M059J (cell line): ENCODE data around the gene PPM1A. TPM values are rescaled to one million over a fixed set of nuclear protein-coding genes. Genes with fewer than 3 reads are reported as not detected.

Experiments
- DNase-seq: peaks from one replicate; pipeline ENCODE4 v3.0.0-alpha.2; 2012; ENCODE audit warnings: low read depth
- total RNA-seq: library from RNA; depleted of rRNA; stranded (reverse); fragments of >200 nt; shearing (Covaris generic); gene quantifications from 2 replicates; pipeline ENCODE4 v1.2.3, GENCODE V29; 2014

The PPM1A gene
- total RNA-seq, 1 experiment from 2014 or later = 23.4 TPM

DNA sequence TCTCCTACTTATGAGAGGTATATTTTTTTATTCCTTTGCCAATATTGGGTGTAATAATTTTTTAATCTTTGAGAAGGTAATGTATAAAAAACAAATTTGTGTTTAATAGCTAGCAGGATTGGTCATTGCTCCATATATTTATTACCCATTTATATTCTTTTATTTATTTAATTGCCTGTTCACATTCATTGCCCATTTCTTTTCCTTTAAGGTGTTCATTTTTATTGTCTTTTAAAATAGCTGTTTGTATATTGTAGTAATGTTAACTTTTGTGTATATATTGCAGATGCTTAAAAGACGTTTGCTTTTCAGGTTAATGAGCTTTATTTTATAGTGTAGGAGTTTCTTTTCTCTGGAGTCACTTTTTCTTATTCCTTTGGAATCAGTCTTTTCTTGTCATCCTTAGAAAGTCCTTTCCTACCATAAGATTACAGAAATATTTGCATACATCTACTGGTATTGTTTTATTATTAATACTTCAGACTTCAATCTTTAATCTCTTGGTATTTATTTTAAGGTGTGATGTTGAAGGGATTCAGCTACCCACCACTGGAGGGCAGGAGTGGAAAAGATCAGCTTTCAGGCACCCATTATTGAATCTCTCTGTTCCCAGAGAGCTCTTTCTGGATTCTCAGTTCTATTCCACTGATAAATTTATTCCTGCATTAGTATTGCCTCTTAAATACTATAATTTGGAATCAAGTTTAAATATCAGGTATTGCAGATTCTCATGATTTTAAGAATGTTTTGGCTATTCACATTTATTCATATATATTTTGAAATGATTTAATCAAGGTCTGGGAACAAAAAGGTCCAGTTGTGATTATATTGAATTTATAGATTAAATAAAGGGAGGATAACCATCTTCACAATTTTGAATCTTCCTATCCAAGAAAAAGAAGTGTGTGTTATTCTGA is 17.3 kb downstream of the PPM1A start:
- DNase-seq = peak; percentile 15

DNA sequence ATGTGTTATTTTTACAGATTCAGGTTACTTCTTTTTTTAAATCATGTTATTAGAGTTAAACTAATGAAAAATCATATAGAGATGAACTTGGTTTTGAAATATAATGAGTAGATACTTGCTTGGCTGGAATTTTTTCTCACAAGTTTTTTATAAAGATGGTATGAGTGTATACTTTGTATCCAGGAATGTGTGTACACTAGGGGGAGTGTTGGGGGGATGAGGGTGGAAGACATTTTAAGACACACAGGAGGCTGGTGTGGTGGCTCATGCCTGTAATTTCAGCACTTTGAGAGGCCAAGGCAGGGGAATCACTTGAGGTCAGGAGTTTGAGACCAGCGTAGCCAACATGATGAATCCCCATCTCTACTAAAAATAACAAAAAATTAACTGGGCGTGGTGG is 23.2 kb downstream of the PPM1A start:
- DNase-seq = no peak

DNA sequence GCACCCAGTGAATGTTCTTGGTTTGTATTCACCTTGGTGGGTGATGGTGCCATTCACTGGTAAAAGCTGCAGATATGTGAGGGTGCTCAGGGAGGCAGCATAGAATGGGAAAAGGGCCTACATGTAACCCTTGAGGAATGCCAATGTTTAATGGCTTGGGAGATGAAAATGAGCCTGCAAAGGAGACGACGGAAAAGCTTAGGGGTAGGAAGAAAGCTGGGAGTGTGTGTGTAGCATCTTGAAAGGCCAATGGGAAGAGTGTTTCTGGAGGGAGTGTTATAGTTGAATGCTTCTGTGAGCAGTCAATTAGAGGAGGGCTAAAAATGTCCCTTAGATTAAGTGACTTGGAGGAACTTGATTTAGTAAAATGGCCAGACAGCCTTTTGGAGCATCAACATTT is 24.9 kb downstream of the PPM1A start:
- DNase-seq = no peak

- DNase-seq = no peak
Observed at GRCh38 chr14:60274448-60274847, 25.4 kb downstream of the PPM1A start.

GRCh38 chr14:60275932-60276331 is 26.9 kb downstream of the PPM1A start:
- no peak for DNase-seq

DNA sequence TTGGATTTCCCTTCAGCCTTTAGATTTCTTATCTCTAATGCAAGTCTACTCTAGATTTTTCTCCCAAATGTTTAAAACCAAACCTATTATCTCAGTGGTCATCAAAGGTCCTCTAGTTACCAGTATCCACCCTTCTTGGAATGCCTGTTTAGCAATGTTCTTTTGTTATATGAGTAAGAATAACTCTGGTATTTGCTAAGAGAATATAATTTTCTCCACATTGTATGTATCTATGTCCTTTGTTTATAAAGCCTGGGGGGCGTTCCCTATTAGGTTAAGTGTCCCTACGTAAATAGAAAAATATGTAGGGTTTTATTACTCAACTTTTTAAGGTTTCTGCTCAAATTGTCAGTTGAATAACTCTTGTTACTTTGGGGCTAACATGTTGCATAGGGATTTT is 27.3 kb downstream of the PPM1A start:
- DNase-seq = no peak

DNA sequence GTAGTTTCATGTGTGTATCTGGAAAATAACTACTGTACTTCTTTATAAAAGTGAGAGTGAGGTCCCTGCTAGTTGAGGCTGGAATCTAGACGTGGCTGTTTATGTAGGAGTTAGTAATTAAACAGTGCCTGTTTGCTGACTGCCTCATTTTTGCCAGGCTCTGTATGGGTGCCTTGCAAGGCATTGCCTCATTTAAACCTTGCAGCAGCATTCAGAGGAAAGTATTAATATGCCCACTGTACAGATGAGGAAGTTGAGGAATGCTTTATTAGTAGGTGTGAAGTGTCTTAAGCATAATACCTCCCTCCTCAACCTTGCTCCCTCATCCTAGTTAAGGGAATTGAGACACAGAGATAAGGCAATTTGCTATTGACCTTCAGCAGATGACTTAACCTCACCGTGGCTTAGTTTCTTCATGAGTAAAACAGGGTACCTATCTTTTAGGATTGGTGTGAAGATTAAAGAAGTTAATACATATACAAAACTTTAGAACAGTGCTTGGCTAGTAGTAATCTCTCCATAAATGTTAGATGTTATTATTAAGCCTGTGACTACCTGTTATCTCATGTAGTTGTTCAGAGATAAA is 28.7 kb downstream of the PPM1A start:
- DNase-seq = no peak

GRCh38 chr14:60278350-60278749 is 29.3 kb downstream of the PPM1A start:
- DNase-seq = no peak

- DNase-seq = no peak
Observed at GRCh38 chr14:60287452-60287851, 38.4 kb downstream of the PPM1A start.

- no peak for DNase-seq
Observed at GRCh38 chr14:60288279-60288678, 39.3 kb downstream of the PPM1A start.

DNA sequence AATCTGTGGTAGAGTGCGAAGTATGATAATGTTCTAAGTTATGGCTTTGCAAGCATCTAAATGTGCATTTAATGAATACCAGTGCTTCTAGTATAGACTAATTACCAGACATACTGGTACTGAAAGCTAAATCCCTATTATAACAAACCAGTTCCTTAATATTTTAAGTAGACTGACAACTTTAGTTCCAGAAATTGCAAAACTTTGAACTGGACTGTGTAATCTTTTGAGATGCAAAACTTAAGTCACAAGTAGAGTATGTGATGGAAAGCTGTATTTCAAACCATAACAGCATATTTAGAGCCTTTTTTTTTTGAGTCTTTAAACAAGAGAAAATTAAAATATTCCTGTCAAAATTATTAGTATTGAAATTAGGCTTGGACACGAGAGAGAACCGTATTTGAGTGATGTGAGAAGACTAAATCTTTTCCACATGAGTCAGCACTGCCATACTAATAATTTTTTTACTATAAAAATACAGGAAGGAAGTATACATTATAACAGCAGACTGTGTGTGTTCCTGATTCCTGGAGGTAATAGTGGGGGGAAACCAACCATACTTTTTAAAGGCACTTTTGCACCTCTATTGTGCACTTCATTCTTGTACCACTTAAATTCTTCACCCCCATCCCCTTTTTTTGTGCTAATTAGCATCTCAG is 45.5 kb downstream of the PPM1A start:
- DNase-seq = no peak

GRCh38 chr14:60300019-60300418 is 51.0 kb downstream of the PPM1A start:
- no peak for DNase-seq

- no peak for DNase-seq
Observed at GRCh38 chr14:60301685-60302084, 52.7 kb downstream of the PPM1A start.

GRCh38 chr14:60302663-60303062 is 53.6 kb downstream of the PPM1A start:
- no peak for DNase-seq

DNA sequence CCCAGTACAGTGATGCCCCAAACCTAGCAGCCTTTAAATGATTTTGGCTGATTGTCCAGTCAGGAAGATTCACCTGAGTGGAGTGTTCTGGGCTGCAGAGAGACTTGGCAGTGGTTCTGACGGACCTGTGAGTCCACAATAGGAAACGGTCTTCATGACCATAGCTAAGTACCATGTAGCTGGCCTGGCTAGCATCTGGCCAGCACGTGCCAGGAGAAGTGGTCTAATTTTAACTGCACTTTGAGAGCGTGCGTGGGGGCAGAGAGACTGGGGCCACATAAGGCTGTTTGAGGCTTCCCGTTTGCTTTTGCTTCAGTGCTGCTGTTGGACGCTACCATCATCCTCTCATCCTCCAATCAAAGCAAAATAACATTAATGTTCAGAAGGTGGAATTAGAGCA is 54.7 kb downstream of the PPM1A start:
- no peak for DNase-seq

DNA sequence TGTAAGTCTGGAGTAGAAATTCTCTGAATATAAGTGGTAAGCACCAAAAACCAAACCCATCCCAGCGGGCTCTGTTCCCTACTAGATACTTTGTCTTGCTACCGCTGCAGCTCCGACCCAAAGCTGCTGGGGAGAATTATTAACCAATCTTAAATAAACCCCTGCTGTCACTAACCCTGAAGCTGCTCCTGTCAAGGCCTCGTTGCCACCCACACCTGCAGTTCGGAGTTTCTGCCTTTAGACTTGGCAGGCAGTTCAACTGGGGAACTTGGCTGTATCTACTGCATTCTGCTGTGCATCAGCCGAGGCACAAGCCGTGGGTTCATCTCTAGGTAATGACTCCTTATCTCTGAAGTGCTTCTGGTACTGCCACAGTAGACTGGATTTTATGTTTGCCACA is 55.5 kb downstream of the PPM1A start:
- DNase-seq = no peak

GRCh38 chr14:60309867-60310552 is 61.0 kb downstream of the PPM1A start:
- no peak for DNase-seq

DNA sequence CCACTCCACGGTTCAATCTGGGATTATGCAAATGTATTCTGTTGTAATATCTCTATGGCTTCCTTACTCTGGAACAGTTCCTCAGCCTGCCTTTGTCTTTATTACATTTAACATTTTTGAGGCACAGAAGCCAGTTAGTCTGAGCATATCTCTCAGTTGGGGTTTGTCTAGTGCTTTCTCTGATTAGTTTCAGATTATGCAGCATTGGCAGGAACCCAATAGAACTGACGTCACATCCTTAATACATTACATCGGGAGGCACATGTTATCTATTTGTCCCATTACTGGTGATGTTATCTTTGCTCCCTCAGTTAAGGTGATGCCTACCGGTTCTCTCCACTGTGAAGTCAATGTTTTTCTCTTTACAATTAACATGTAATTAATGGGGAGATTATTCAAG is 62.4 kb downstream of the PPM1A start:
- DNase-seq = peak; percentile 45

GRCh38 chr14:60313093-60313492 is 64.1 kb downstream of the PPM1A start:
- DNase-seq = no peak

- DNase-seq = no peak
Observed at GRCh38 chr14:60315196-60315990, 66.4 kb downstream of the PPM1A start.

DNA sequence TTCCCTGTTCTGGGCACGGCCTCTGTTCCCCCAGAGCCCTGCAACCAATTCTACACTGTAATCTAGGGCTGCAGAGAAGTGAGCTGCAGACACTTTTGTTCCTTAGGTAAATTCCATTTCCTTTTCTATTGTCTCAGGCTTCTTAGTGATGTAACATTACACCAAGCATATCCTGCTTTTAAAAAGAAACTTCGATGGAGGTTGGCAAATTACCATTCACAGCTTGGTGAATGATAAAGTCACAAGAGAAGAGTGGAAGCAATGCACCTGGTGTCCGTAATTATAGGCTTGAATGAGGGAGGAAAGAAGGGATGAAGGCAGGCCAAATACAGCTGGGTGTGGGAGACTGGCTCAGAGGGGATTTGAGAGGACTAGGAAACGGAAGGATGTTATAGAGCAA is 68.6 kb downstream of the PPM1A start:
- no peak for DNase-seq
